Muscle of leg (tissue), 11 donors: Measurements from ENCODE around the gene OR4K2. TPM values are rescaled to one million over a fixed set of nuclear protein-coding genes. Genes with fewer than 3 reads are reported as not detected.

Experiments
- DNase-seq: peaks from one replicate; pipeline ENCODE4 v3.0.0; 2013
- H3K27ac ChIP-seq: one replicate; pipeline ENCODE4 v1.5.1; 2013; ENCODE audit warnings: mild to moderate bottlenecking, low read length, control low read depth
- H3K27me3 ChIP-seq: one replicate; pipeline ENCODE4 v1.6.1; 2013; ENCODE audit warnings: low read length; ENCODE audit not compliant: control insufficient read depth, insufficient read depth
- H3K36me3 ChIP-seq: one replicate; pipeline ENCODE4 v1.6.1; 2013; ENCODE audit warnings: low read length; ENCODE audit not compliant: control insufficient read depth, insufficient read depth
- H3K4me1 ChIP-seq: one replicate; pipeline ENCODE4 v1.6.1; 2013; ENCODE audit warnings: low read length; ENCODE audit not compliant: control insufficient read depth, insufficient read depth
- H3K4me3 ChIP-seq: one replicate; pipeline ENCODE4 v1.5.1; 2013; ENCODE audit warnings: low read length, control low read depth
- H3K9me3 ChIP-seq: replicated peaks from 2 replicates; pipeline ENCODE4 v1.6.1; 2013; ENCODE audit warnings: low read depth, low read length; ENCODE audit not compliant: control insufficient read depth
- WGBS: methylation state at CpG from one replicate; pipeline ENCODE4 v1.1.5; 2013; ENCODE audit warnings: missing lambda C conversion rate; ENCODE audit not compliant: insufficient coverage; 5-methylcytosine and 5-hydroxymethylcytosine counted together
- polyA plus RNA-seq, 8 donors: library from polyadenylated mRNA; unstranded; fragments of 120-200 nt; gene quantifications; one replicate each; pipeline versions ENCODE4 v1.2.1 to v1.2.3, GENCODE V29; 2013; ENCODE audit warnings: inconsistent platforms in 1 of 8, low replicate concordance in 1 of 8; ENCODE audit not compliant: insufficient read length in 8 of 8, insufficient read depth in 1 of 8
- total RNA-seq: library from RNA; stranded (reverse); fragments of 120-200 nt; gene quantifications from one replicate; pipeline ENCODE4 v1.2.4, GENCODE V29; 2013

Gene OR4K2
- total and polyA plus RNA-seq, 9 donors: 0.03 to 0.19 TPM; not detected in 7

GRCh38 chr14:19895282-19895681 is 20.3 kb downstream of the OR4K2 start:
- Histone ChIP-seq H3K27me3 (no peaks in the 10 kb centered on the region), H3K4me3 (no peak overlapping the region), H3K4me1 (no peaks in the 10 kb centered on the region), H3K9me3 (peaks cover 51% of the 10 kb centered on the region), H3K27ac (no peak overlapping the region), H3K36me3 (no peaks in the 10 kb centered on the region)
- 25% methylated on average over 1 of the region's 2 CpGs for WGBS
- DNase-seq: no peak

DNA sequence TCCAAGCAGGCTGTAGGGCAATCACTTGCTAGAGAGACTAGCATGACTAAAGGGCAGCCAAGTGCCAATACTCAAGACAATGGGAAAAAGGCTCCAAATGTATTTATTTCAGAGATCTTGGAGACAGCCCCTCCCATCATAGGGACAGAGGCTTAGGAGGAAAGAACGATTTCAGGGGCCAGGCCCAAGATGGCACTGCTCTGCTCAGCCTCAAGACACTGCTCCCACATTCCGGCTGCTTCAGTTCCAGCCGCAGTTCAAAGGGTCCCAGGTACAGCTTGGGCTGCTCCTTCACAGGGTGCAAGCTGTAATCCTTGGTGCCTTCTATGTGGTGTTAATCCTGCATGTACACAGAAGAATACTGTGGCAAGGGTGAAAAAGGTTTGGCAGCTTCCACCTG is 26.1 kb downstream of the OR4K2 start:
- H3K27me3 ChIP-seq: no peaks in the 10 kb centered on the region
- no peaks in the 10 kb centered on the region for H3K36me3 ChIP-seq
- DNase-seq: no peak
- no peaks in the 10 kb centered on the region for H3K4me1 ChIP-seq
- WGBS: 83% methylated on average over 2 of the region's 3 CpGs
- peaks cover 44% of the 10 kb centered on the region for H3K9me3 ChIP-seq
- H3K27ac ChIP-seq: no peak overlapping the region
- no peak overlapping the region for H3K4me3 ChIP-seq

- Histone ChIP-seq H3K9me3 (peaks cover 39% of the 10 kb centered on the region), H3K36me3 (no peaks in the 10 kb centered on the region), H3K4me3 (no peak overlapping the region), H3K4me1 (no peaks in the 10 kb centered on the region), H3K27ac (no peak overlapping the region), H3K27me3 (no peaks in the 10 kb centered on the region)
- no peak for DNase-seq
- no CpG with 5 or more reads among the region's 4 CpGs for WGBS
Measured at GRCh38 chr14:19902409-19902808, 27.5 kb downstream of the OR4K2 start.

GRCh38 chr14:19906665-19907064 is 31.7 kb downstream of the OR4K2 start:
- H3K9me3 ChIP-seq: peaks cover 30% of the 10 kb centered on the region
- DNase-seq: no peak

DNA sequence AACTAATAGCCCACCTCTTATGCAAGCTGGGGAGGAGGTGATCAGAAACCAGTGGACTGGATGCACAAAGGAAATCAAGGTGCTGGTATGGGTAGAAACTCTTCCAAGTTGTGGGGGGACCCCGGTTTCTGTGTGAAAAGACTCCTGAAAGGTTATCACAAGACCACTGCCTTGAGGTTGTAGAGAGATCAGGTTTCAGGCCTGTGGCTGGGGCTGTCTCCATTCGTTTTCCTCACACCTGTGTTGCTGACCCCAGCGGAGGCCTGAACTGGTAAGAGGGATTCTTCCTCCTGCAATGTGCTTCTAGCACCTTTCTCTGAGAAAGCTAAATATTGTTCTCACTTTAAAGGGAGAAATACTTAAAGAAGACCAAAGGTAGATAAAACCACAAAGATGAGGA is 36.2 kb downstream of the OR4K2 start:
- Histone ChIP-seq H3K4me1 (no peaks in the 10 kb centered on the region), H3K36me3 (no peaks in the 10 kb centered on the region), H3K9me3 (peaks cover 20% of the 10 kb centered on the region), H3K4me3 (no peak overlapping the region), H3K27ac (no peak overlapping the region), H3K27me3 (no peaks in the 10 kb centered on the region)
- WGBS: no CpG with 5 or more reads among the region's 3 CpGs
- DNase-seq: no peak

More at GRCh38 chr14:19906665-19907064, 31.7 kb downstream of the OR4K2 start:
- H3K4me3 ChIP-seq: no peak overlapping the region
- H3K4me1 ChIP-seq: no peaks in the 10 kb centered on the region
- no peak overlapping the region for H3K27ac ChIP-seq
- no peaks in the 10 kb centered on the region for H3K36me3 ChIP-seq
- no peaks in the 10 kb centered on the region for H3K27me3 ChIP-seq

- 77% methylated on average over 3 of the region's 3 CpGs for WGBS
- no peak for DNase-seq
Measured at GRCh38 chr14:19917243-19917642, 42.3 kb downstream of the OR4K2 start.

GRCh38 chr14:19917955-19918518 is 43.1 kb downstream of the OR4K2 start:
- WGBS: no CpG with 5 or more reads among the region's 1 CpG
- Histone ChIP-seq H3K9me3 (peaks cover 29% of the 10 kb centered on the region), H3K4me1 (no peaks in the 10 kb centered on the region), H3K4me3 (no peak overlapping the region), H3K36me3 (no peaks in the 10 kb centered on the region), H3K27ac (no peak overlapping the region), H3K27me3 (no peaks in the 10 kb centered on the region)
- DNase-seq: no peak

More at GRCh38 chr14:19917243-19917642, 42.3 kb downstream of the OR4K2 start:
- Histone ChIP-seq H3K4me1 (no peaks in the 10 kb centered on the region), H3K4me3 (no peak overlapping the region), H3K27me3 (no peaks in the 10 kb centered on the region), H3K36me3 (no peaks in the 10 kb centered on the region), H3K27ac (no peak overlapping the region), H3K9me3 (peaks cover 28% of the 10 kb centered on the region)

- H3K27me3 ChIP-seq: no peaks in the 10 kb centered on the region
- H3K4me1 ChIP-seq: no peaks in the 10 kb centered on the region
- H3K4me3 ChIP-seq: no peak overlapping the region
- H3K36me3 ChIP-seq: no peaks in the 10 kb centered on the region
- no peak overlapping the region for H3K27ac ChIP-seq
- peaks cover 29% of the 10 kb centered on the region for H3K9me3 ChIP-seq
- WGBS: no CpG with 5 or more reads among the region's 4 CpGs
- no peak for DNase-seq
Measured at GRCh38 chr14:19918553-19919264, 43.8 kb downstream of the OR4K2 start.

- Histone ChIP-seq H3K9me3 (peaks cover 31% of the 10 kb centered on the region), H3K36me3 (no peaks in the 10 kb centered on the region), H3K4me3 (no peak within 1 kb of the TSS)
Measured at GRCh38 chr14:19920021-19920657, 45.2 kb downstream of the OR4K2 start, which contains the start of gene OR4K5. Gene OR4K5, plus strand, starts transcription at chr14:19920607. Its CDS starts 0 bp downstream, at chr14:19920607.

DNA sequence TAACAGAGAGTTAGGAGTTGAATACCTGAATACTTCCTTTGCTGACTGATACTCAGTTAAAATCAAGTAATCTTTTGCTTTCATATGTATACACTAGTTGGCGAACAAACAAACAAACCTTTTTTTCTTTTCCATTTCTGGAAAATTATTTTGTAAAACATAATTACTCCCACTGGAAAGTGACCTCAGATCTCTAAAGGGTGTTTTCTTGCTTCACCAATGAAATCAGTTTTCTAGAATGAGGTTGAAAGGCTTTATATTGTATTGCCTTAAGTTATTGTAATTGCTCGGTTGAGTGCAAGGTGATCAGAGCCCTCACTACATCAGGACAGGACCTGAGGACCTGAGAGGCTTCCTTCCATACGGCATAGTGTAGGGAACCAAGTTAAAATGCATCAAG is 55.7 kb downstream of the OR4K2 start, which contains the start of gene OR4K1:
TSS of gene OR4K1 (plus strand) at position 301 of the 400 bp plus-strand sequence. CDS start 4,750 bp downstream, outside the sequence.
- WGBS: 60% methylated on average over 1 of the region's 3 CpGs
- H3K27ac ChIP-seq: no peak within 1 kb of the TSS
- H3K27me3 ChIP-seq: no peaks in the 10 kb centered on the region
- no peaks in the 10 kb centered on the region for H3K4me1 ChIP-seq
- no peak for DNase-seq
- H3K9me3 ChIP-seq: peaks cover 9% of the 10 kb centered on the region
- H3K4me3 ChIP-seq: no peak within 1 kb of the TSS
- no peaks in the 10 kb centered on the region for H3K36me3 ChIP-seq

More at GRCh38 chr14:19920021-19920657, 45.2 kb downstream of the OR4K2 start, which contains the start of gene OR4K5:
- no peak within 1 kb of the TSS for H3K27ac ChIP-seq
- H3K27me3 ChIP-seq: no peaks in the 10 kb centered on the region
- H3K4me1 ChIP-seq: no peaks in the 10 kb centered on the region
- no peak for DNase-seq
